Esophagus squamous epithelium (tissue), 5 donors: ENCODE results near the gene COG7. TPM values are rescaled to one million over a fixed set of nuclear protein-coding genes. Genes with fewer than 3 reads are reported as not detected.

ENCODE experiments used
- DNase-seq: peaks from one replicate; lab custom pipeline; 2025; lab: John Stamatoyannopoulos, UW
- H3K27ac ChIP-seq, 4 donors: fragments of 200-600 bp; sonication (generic); one replicate each; pipeline ENCODE4 v1.5.1; 2016 to 2019; ENCODE audit warnings: mild to moderate bottlenecking in 1 of 4
- H3K27me3 ChIP-seq, 4 donors: fragments of 200-600 bp; sonication (generic); 1 replicate in 3 of 4; 2 replicates in 1 of 4; pipeline versions ENCODE4 v1.5.1 to v1.6.0; 2017 to 2021; ENCODE audit warnings: antibody characterized with exemption in 1 of 4
- H3K36me3 ChIP-seq, 3 donors: fragments of 200-600 bp; sonication (generic); one replicate each; pipeline ENCODE4 v1.5.1; 2016 to 2019
- H3K4me1 ChIP-seq, 3 donors: fragments of 200-600 bp; sonication (generic); one replicate each; pipeline ENCODE4 v1.5.1; 2017 to 2019
- H3K4me3 ChIP-seq, 4 donors: fragments of 200-600 bp; sonication (generic); 1 replicate in 3 of 4; 2 replicates in 1 of 4; pipeline ENCODE4 v1.5.1; 2016 to 2019; ENCODE audit warnings: mild to moderate bottlenecking in 2 of 4, moderate library complexity in 1 of 4
- H3K9me3 ChIP-seq, 3 donors: fragments of 200-600 bp; sonication (generic); one replicate each; pipeline ENCODE4 v1.5.1; 2016 to 2019
- CTCF ChIP-seq, 6 experiments: fragments of 450-650 bp in 4 of 6; fragments of 200-600 bp in 2 of 6; sonication (generic) in 2 of 6; IDR thresholded peaks; one replicate each; pipeline ENCODE4 v1.5.1; 2016 to 2019; ENCODE audit warnings: antibody characterized with exemption in 6 of 6, mild to moderate bottlenecking in 4 of 6, moderate library complexity in 4 of 6
- POLR2A ChIP-seq, 4 donors: fragments of 450-650 bp; IDR thresholded peaks; one replicate each; pipeline ENCODE4 v1.6.1; 2017; ENCODE audit warnings: antibody characterized with exemption in 4 of 4, mild to moderate bottlenecking in 4 of 4, moderate library complexity in 3 of 4
- WGBS, 2 donors: methylation state at CpG; one replicate each; pipeline ENCODE4 v1.1.5; 2018; 5-methylcytosine and 5-hydroxymethylcytosine counted together
- intact Hi-C: fragments of 100-400 bp; cut with DNase I; formaldehyde crosslinking; loops from one replicate; pipeline ENCODE4 v1.15.0; 2022
- total RNA-seq, 4 donors: library from RNA; depleted of rRNA; stranded (reverse); fragments of >200 nt; gene quantifications; one replicate each; pipeline ENCODE4 v1.1.0, GENCODE V29; 2016
- donor health status: DM: yes; HTN: yes; CAD: no.

COG7 gene
- total RNA-seq, 4 donors from 2014 or later, result 10.4 to 17.6 (median 15.3) TPM

GRCh38 chr16:23436951-23437350, 16.0 kb downstream of the COG7 start:
- H3K27me3 ChIP-seq, result no peaks in the 10 kb centered on the region
- H3K36me3 ChIP-seq, result peaks cover 6 to 91% (median 23%) of the 10 kb centered on the region in 3 donors

GRCh38 chr16:23435500-23435899, 17.5 kb downstream of the COG7 start:
- Histone ChIP-seq H3K4me1 (peaks cover 6 to 28% (median 7%) of the 10 kb centered on the region in 3 donors), H3K36me3 (peaks cover 6 to 91% (median 13%) of the 10 kb centered on the region in 3 donors), H3K27me3 (no peaks in the 10 kb centered on the region), H3K9me3 (no peaks in the 10 kb centered on the region), H3K27ac (no peak overlapping the region), H3K4me3 (no peak overlapping the region)
- WGBS, 2 donors, result 25 to 34% methylated on average over 6 of the region's 6 CpGs
- TF ChIP-seq CTCF (IDR thresholded peaks at IDR 0.05), result peak; percentile 71 to 85 (median 81)
- no peak for TF ChIP-seq POLR2A (IDR thresholded peaks at IDR 0.05)
- DNase-seq, result no peak
- intact Hi-C loops, result no loop called here

More at GRCh38 chr16:23436951-23437350, 16.0 kb downstream of the COG7 start:
- Histone ChIP-seq H3K4me1 (peaks cover 6 to 28% (median 7%) of the 10 kb centered on the region in 3 donors), H3K4me3 (no peak overlapping the region), H3K27ac (no peak overlapping the region), H3K9me3 (no peaks in the 10 kb centered on the region)
- intact Hi-C loops, result no loop called here
- DNase-seq, result no peak
- WGBS, 2 donors, result 92 to 94% methylated on average over 3 to 4 of the region's 4 CpGs
- no peak for TF ChIP-seq CTCF (IDR thresholded peaks at IDR 0.05)
- TF ChIP-seq POLR2A (IDR thresholded peaks at IDR 0.05), result no peak

- intact Hi-C loops, result loop anchor here (5.0 kb wide), 1 partner anchor 252 kb away; the partner anchor contains the start of gene SCNN1G
- peak overlapping the region in 2 of 4 donors; percentile 70 to 82 for H3K27ac ChIP-seq
Measured at GRCh38 chr16:23434380-23434779, 18.6 kb downstream of the COG7 start.

GRCh38 chr16:23433261-23433920, 19.6 kb downstream of the COG7 start:
- peaks cover under 1 to 88% (median 12%) of the 10 kb centered on the region in 3 donors for H3K36me3 ChIP-seq
- no peaks in the 10 kb centered on the region for H3K27me3 ChIP-seq
- peaks cover 6 to 28% (median 7%) of the 10 kb centered on the region in 3 donors for H3K4me1 ChIP-seq
- DNase-seq, result no peak
- no peaks in the 10 kb centered on the region for H3K9me3 ChIP-seq
- TF ChIP-seq CTCF (IDR thresholded peaks at IDR 0.05), result no peak
- no peak for TF ChIP-seq POLR2A (IDR thresholded peaks at IDR 0.05)
- no peak overlapping the region for H3K4me3 ChIP-seq
- peak overlapping the region; percentile 40 to 82 (median 68) for H3K27ac ChIP-seq
- WGBS, 2 donors, result 61 to 73% methylated on average over 13 to 14 of the region's 16 CpGs
- intact Hi-C loops, result loop anchor here (5.0 kb wide), 1 partner anchor 251 kb away; the partner anchor contains the start of gene SCNN1G

More at GRCh38 chr16:23434380-23434779, 18.6 kb downstream of the COG7 start:
- H3K36me3 ChIP-seq, result peaks cover 6 to 91% (median 12%) of the 10 kb centered on the region in 3 donors
- no peak for DNase-seq
- peaks cover 6 to 28% (median 7%) of the 10 kb centered on the region in 3 donors for H3K4me1 ChIP-seq
- no peak overlapping the region for H3K4me3 ChIP-seq
- TF ChIP-seq POLR2A (IDR thresholded peaks at IDR 0.05) (no peak), CTCF (IDR thresholded peaks at IDR 0.05) (peak; percentile 81 to 94 (median 88))
- no peaks in the 10 kb centered on the region for H3K27me3 ChIP-seq
- no peaks in the 10 kb centered on the region for H3K9me3 ChIP-seq
- 12 to 15% methylated on average over 6 of the region's 6 CpGs for WGBS, 2 donors
